Stomach smooth muscle (tissue), 2 donors: ENCODE results near the gene FOXL3.

ENCODE experiments used
- H3K27ac ChIP-seq: one replicate; pipeline ENCODE4 v1.7.0; 2013; ENCODE audit warnings: mild to moderate bottlenecking, low read length, inconsistent platforms
- H3K27me3 ChIP-seq, 2 donors: one replicate each; pipeline ENCODE4 v1.7.0; 2013; ENCODE audit warnings: low read length in 2 of 2; ENCODE audit not compliant: insufficient read depth in 2 of 2, control insufficient read depth in 1 of 2
- H3K36me3 ChIP-seq, 2 donors: one replicate each; pipeline ENCODE4 v1.7.0; 2013; ENCODE audit warnings: low read length in 2 of 2; ENCODE audit not compliant: control insufficient read depth in 2 of 2, insufficient read depth in 2 of 2
- H3K4me1 ChIP-seq: one replicate; pipeline ENCODE4 v1.7.0; 2013; ENCODE audit warnings: low read length; ENCODE audit not compliant: control insufficient read depth, insufficient read depth
- H3K4me3 ChIP-seq, 2 donors: one replicate each; pipeline ENCODE4 v1.7.0; 2013; ENCODE audit warnings: low read length in 2 of 2
- H3K9ac ChIP-seq, 2 donors: one replicate each; pipeline ENCODE4 v1.7.0; 2013; ENCODE audit warnings: low read length in 2 of 2, mild to moderate bottlenecking in 1 of 2
- H3K9me3 ChIP-seq, 2 donors: one replicate each; pipeline ENCODE4 v1.7.0; 2013; ENCODE audit warnings: low read length in 2 of 2; ENCODE audit not compliant: control insufficient read depth in 2 of 2
- donor health status: healthy.
- donor health status: Pancreatic carcinoma.

FOXL3 gene

GRCh38 chr7:280461-280860 is 9.5 kb upstream of the FOXL3 start:
- Histone ChIP-seq H3K36me3 (no peaks in the 10 kb centered on the region), H3K27ac (no peak overlapping the region), H3K9ac (no peak overlapping the region), H3K4me3 (no peak overlapping the region), H3K27me3 (peaks cover 2 to 3% of the 10 kb centered on the region in 2 donors), H3K4me1 (no peaks in the 10 kb centered on the region), H3K9me3 (no peaks in the 10 kb centered on the region)

GRCh38 chr7:281637-282036 is 8.3 kb upstream of the FOXL3 start:
- H3K4me1 ChIP-seq = no peaks in the 10 kb centered on the region
- H3K9me3 ChIP-seq = no peaks in the 10 kb centered on the region
- peaks cover 2 to 6% of the 10 kb centered on the region in 2 donors for H3K27me3 ChIP-seq
- H3K4me3 ChIP-seq = no peak overlapping the region
- H3K36me3 ChIP-seq = no peaks in the 10 kb centered on the region
- H3K9ac ChIP-seq = no peak overlapping the region
- H3K27ac ChIP-seq = no peak overlapping the region

- no peaks in the 10 kb centered on the region for H3K36me3 ChIP-seq
- no peak overlapping the region for H3K4me3 ChIP-seq
- no peak overlapping the region for H3K9ac ChIP-seq
- H3K27me3 ChIP-seq = peaks cover 2 to 6% of the 10 kb centered on the region in 2 donors
- H3K27ac ChIP-seq = no peak overlapping the region
- no peaks in the 10 kb centered on the region for H3K4me1 ChIP-seq
- H3K9me3 ChIP-seq = no peaks in the 10 kb centered on the region
Measured at GRCh38 chr7:282621-283020, 7.3 kb upstream of the FOXL3 start.

DNA sequence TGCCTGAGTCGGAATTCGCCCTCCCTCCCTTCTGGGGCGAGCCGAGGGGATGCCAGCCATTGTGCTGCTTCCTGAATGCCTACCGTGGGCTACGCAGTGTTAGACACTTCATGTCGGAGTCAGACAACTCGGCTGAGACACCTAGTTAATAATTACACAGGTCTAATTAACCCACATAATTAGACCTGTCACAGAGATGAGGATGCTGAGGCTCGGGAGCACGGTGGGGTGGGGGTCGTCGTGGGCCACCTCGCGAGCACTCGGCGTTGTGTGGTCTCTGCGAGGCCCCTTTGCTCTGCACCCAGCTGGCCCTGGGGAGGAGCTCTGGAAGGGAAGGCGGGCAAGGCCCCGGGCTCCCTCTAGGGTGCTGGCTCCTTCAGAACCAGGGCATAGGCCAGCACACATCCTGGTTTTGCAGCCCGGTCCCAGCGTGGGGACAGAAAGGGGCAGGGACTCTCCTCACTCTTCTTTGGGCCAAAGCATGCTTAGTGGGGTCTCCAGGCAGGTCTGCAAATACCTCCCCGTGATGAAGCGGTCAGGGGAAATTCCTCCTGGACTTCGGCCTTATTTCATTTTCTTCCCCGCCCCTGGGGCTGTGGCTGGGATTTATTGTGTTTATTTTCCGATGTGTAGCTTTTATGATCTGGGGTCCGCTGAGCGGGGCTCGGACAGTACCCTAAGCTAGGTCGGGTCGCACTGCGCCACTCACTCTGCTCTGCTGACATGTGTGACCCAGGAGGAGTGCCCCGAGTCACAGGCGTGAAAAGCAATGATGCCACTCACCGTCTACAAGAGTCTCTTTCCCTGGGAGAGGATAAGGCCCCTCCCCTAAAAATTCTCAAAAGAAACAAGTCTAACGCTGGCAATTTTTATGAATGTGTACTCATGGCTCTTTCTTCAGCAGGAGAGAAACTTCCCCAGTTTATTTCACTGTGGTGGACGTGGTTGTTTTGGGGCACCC is 4.9 kb upstream of the FOXL3 start:
- H3K9me3 ChIP-seq = no peaks in the 10 kb centered on the region
- no peak overlapping the region for H3K27ac ChIP-seq
- peaks cover 17 to 20% of the 10 kb centered on the region in 2 donors for H3K27me3 ChIP-seq
- H3K4me1 ChIP-seq = no peaks in the 10 kb centered on the region
- H3K36me3 ChIP-seq = no peaks in the 10 kb centered on the region
- H3K9ac ChIP-seq = no peak overlapping the region
- no peak overlapping the region for H3K4me3 ChIP-seq

DNA sequence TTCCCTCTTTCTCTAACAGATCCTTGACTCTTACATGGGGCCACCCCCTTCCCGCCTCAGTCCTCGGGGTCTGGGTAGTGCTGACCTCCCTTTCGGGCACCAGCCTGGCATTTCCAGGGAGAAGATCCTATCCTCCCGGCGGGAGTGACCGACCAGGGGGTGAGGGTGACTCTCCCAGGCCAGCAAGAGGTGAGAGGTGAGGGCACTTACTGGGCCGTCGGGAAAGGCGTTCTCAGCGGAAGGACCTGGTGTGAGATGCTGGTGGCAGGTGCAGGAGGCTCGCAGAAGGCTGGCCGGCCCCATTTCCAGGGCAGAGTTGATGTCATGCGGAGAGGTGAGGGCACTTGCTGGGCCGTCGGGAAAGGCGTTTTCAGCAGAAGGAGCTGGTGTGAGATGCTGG is 4.2 kb upstream of the FOXL3 start:
- peaks cover 22 to 27% of the 10 kb centered on the region in 2 donors for H3K27me3 ChIP-seq
- H3K4me3 ChIP-seq = no peak overlapping the region
- no peak overlapping the region for H3K9ac ChIP-seq
- peaks cover 4% of the 10 kb centered on the region for H3K4me1 ChIP-seq
- no peak overlapping the region for H3K27ac ChIP-seq
- H3K36me3 ChIP-seq = no peaks in the 10 kb centered on the region
- no peaks in the 10 kb centered on the region for H3K9me3 ChIP-seq

DNA sequence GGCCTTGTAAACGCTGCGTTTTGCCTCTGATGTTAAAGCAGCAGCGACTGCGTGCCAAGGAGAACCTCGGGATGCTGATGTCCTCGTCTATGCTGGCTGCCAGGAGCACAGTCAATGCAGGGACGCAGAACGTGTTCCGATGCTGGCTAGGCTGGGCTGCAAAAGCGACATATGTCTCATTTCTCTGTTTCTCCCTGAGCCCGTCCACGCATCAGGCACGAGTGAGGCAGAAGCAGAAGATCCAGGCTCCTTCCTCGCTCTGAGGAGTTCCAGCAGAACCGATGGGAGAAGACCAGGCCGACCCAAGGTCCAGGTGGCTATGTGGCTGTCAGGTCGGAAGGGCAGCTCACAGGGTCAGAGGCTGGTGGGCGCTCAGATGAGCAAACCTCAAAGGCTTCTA is 3.7 kb upstream of the FOXL3 start:
- Histone ChIP-seq H3K9ac (no peak overlapping the region), H3K4me1 (peaks cover 6% of the 10 kb centered on the region), H3K9me3 (no peaks in the 10 kb centered on the region), H3K27ac (no peak overlapping the region), H3K27me3 (peaks cover 22 to 30% of the 10 kb centered on the region in 2 donors), H3K36me3 (no peaks in the 10 kb centered on the region), H3K4me3 (no peak overlapping the region)

DNA sequence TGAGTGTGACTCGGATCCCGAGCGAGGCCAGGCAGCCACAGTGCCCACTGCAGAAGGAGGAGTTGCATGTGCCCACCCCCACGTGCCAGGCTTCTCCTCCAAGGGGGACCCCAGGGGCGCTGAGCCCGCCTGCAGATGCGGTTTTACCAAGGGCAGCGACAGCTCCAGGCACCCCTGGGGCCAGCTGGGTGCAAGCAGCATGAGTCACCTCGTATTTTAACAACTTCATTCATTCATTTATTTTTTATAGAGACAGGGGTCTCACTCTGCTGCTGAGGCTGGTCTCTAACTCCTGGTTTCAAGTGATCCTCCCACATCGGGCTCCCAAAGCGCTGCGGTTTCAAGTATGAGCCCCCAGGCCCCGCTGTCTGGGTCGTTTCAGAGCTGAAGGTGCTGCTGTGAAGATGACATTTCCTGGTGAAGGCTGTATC is 1.3 kb upstream of the FOXL3 start:
- peaks cover 41 to 51% of the 10 kb centered on the region in 2 donors for H3K27me3 ChIP-seq

DNA sequence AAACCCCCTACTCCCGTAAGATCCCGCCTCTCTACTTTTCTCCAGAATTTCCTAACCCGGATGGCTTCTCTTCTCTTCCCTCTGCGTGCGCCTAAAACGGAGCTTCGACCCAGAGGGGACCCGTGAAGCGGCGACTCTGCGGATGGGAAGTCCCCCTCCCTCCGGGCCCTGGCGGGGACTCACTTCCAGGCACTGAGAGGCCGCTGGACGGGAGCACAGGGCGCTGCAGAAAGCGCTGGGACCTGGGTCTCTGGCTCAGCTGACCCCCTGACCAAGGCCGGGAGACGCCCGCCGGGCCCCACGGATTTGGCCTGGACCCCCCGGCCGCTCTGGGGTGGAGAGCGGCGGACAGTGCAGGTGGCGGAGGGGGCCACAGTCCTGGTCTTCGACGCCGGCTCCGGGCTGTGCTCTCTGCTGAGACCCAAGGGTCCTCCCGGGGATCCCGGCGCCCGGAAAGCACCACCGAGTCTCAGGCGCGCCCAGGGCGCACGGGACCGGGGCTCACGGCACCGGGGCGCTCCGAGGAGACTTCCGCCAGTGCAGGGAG is 688 bp upstream of the FOXL3 start:
- H3K27ac ChIP-seq = no peak overlapping the region
- no peaks in the 10 kb centered on the region for H3K36me3 ChIP-seq
- no peak overlapping the region for H3K4me3 ChIP-seq
- H3K9me3 ChIP-seq = no peaks in the 10 kb centered on the region
- peaks cover 6% of the 10 kb centered on the region for H3K4me1 ChIP-seq
- H3K27me3 ChIP-seq = peaks cover 46 to 57% of the 10 kb centered on the region in 2 donors
- H3K9ac ChIP-seq = no peak overlapping the region

More for the DNA sequence above, 1.3 kb upstream of the FOXL3 start:
- H3K9ac ChIP-seq = no peak overlapping the region
- H3K9me3 ChIP-seq = no peaks in the 10 kb centered on the region
- H3K27ac ChIP-seq = no peak overlapping the region
- H3K4me1 ChIP-seq = peaks cover 6% of the 10 kb centered on the region
- no peaks in the 10 kb centered on the region for H3K36me3 ChIP-seq
- H3K4me3 ChIP-seq = no peak overlapping the region

GRCh38 chr7:290554-291372 is 793 bp downstream of the FOXL3 start:
- Histone ChIP-seq H3K27ac (no peak overlapping the region), H3K4me3 (no peak overlapping the region), H3K9ac (no peak overlapping the region)

GRCh38 chr7:291373-292092 is 1.6 kb downstream of the FOXL3 start:
- Histone ChIP-seq H3K27ac (no peak overlapping the region), H3K4me3 (no peak overlapping the region), H3K9me3 (no peaks in the 10 kb centered on the region), H3K9ac (no peak overlapping the region), H3K27me3 (peaks cover 55 to 67% of the 10 kb centered on the region in 2 donors), H3K4me1 (peaks cover 6% of the 10 kb centered on the region), H3K36me3 (no peaks in the 10 kb centered on the region)

More at GRCh38 chr7:290554-291372, 793 bp downstream of the FOXL3 start:
- peaks cover 57 to 67% of the 10 kb centered on the region in 2 donors for H3K27me3 ChIP-seq
- H3K4me1 ChIP-seq = peaks cover 6% of the 10 kb centered on the region
- no peaks in the 10 kb centered on the region for H3K9me3 ChIP-seq
- no peaks in the 10 kb centered on the region for H3K36me3 ChIP-seq
